ENCODE data around the gene TMPRSS4.

The TMPRSS4 gene

GRCh38 chr11:118136341-118136740 is 59.5 kb downstream of the TMPRSS4 start:
- H2AFZ ChIP-seq (ENCODE audit: low read length) = no peak overlapping the region
- TF ChIP-seq, protein P1, sequence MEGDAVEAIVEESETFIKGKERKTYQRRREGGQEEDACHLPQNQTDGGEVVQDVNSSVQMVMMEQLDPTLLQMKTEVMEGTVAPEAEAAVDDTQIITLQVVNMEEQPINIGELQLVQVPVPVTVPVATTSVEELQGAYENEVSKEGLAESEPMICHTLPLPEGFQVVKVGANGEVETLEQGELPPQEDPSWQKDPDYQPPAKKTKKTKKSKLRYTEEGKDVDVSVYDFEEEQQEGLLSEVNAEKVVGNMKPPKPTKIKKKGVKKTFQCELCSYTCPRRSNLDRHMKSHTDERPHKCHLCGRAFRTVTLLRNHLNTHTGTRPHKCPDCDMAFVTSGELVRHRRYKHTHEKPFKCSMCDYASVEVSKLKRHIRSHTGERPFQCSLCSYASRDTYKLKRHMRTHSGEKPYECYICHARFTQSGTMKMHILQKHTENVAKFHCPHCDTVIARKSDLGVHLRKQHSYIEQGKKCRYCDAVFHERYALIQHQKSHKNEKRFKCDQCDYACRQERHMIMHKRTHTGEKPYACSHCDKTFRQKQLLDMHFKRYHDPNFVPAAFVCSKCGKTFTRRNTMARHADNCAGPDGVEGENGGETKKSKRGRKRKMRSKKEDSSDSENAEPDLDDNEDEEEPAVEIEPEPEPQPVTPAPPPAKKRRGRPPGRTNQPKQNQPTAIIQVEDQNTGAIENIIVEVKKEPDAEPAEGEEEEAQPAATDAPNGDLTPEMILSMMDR (IDR thresholded peaks at IDR 0.05; ENCODE audit: low read length) = no peak
- no peak for TF ChIP-seq EZH2 (optimal IDR thresholded peaks at IDR 0.05; ENCODE audit: low read depth, low read length)
- no peak for TF ChIP-seq EZH2phosphoT487 (IDR thresholded peaks at IDR 0.05; ENCODE audit: low read length)

GRCh38 chr11:118136801-118137200 is 59.9 kb downstream of the TMPRSS4 start:
- no peak overlapping the region for H2AFZ ChIP-seq (ENCODE audit: low read length)
- TF ChIP-seq EZH2 (optimal IDR thresholded peaks at IDR 0.05; ENCODE audit: low read depth, low read length) = no peak
- TF ChIP-seq, protein P1 (IDR thresholded peaks at IDR 0.05; ENCODE audit: low read length) = no peak
- no peak for TF ChIP-seq EZH2phosphoT487 (IDR thresholded peaks at IDR 0.05; ENCODE audit: low read length)
- H3F3A ChIP-seq (ENCODE audit: insufficient read depth, low read length) = no peaks in the 10 kb centered on the region
- H3K9me2 ChIP-seq (replicated peaks; ENCODE audit: insufficient read depth, low read length) = no peaks in the 10 kb centered on the region
- H3K9me3 ChIP-seq (replicated peaks; ENCODE audit: insufficient read depth, low read length) = no peaks in the 10 kb centered on the region
- no peaks in the 10 kb centered on the region for H4K20me1 ChIP-seq (ENCODE audit: insufficient read depth, low read length)
- no peaks in the 10 kb centered on the region for H3K36me3 ChIP-seq (replicated peaks; ENCODE audit: insufficient read depth, low read length)
- no peak overlapping the region for H3K9ac ChIP-seq (ENCODE audit: low read length)
- H3K79me2 ChIP-seq (ENCODE audit: low read length) = no peaks in the 10 kb centered on the region
- H3K4me2 ChIP-seq (ENCODE audit: low read depth, low read length) = no peak overlapping the region
- no peak overlapping the region for H3K27ac ChIP-seq (ENCODE audit: low read length)
- DNase-seq = no peak
- H3K4me3 ChIP-seq (ENCODE audit: low read length) = no peak overlapping the region
- no peaks in the 10 kb centered on the region for H3K4me1 ChIP-seq (ENCODE audit: low read length)
- peaks cover 47% of the 10 kb centered on the region for H3K27me3 ChIP-seq (replicated peaks; ENCODE audit: insufficient read depth, low read length)

More at GRCh38 chr11:118136341-118136740, 59.5 kb downstream of the TMPRSS4 start:
- Histone ChIP-seq H3K9ac (ENCODE audit: low read length) (no peak overlapping the region), H3K36me3 (replicated peaks; ENCODE audit: insufficient read depth, low read length) (no peaks in the 10 kb centered on the region), H3K9me3 (replicated peaks; ENCODE audit: insufficient read depth, low read length) (no peaks in the 10 kb centered on the region), H3K4me2 (ENCODE audit: low read depth, low read length) (no peak overlapping the region), H3K27me3 (replicated peaks; ENCODE audit: insufficient read depth, low read length) (peaks cover 43% of the 10 kb centered on the region), H3K4me1 (ENCODE audit: low read length) (no peaks in the 10 kb centered on the region), H3K4me3 (ENCODE audit: low read length) (no peak overlapping the region), H3F3A (ENCODE audit: insufficient read depth, low read length) (no peaks in the 10 kb centered on the region), H4K20me1 (ENCODE audit: insufficient read depth, low read length) (no peaks in the 10 kb centered on the region), H3K9me2 (replicated peaks; ENCODE audit: insufficient read depth, low read length) (no peaks in the 10 kb centered on the region), H3K79me2 (ENCODE audit: low read length) (no peaks in the 10 kb centered on the region), H3K27ac (ENCODE audit: low read length) (no peak overlapping the region)
- no peak for DNase-seq

- peaks cover 68% of the 10 kb centered on the region for H3K27me3 ChIP-seq (replicated peaks; ENCODE audit: insufficient read depth, low read length)
- no peaks in the 10 kb centered on the region for H3K79me2 ChIP-seq (ENCODE audit: low read length)
- no peaks in the 10 kb centered on the region for H3F3A ChIP-seq (ENCODE audit: insufficient read depth, low read length)
- no peaks in the 10 kb centered on the region for H3K4me1 ChIP-seq (ENCODE audit: low read length)
- H3K4me2 ChIP-seq (ENCODE audit: low read depth, low read length) = no peak overlapping the region
- TF ChIP-seq, protein P1 (IDR thresholded peaks at IDR 0.05; ENCODE audit: low read length) = no peak
- TF ChIP-seq EZH2 (optimal IDR thresholded peaks at IDR 0.05; ENCODE audit: low read depth, low read length) (no peak), EZH2phosphoT487 (IDR thresholded peaks at IDR 0.05; ENCODE audit: low read length) (no peak)
- H2AFZ ChIP-seq (ENCODE audit: low read length) = no peak overlapping the region
- no peaks in the 10 kb centered on the region for H3K9me2 ChIP-seq (replicated peaks; ENCODE audit: insufficient read depth, low read length)
- H3K36me3 ChIP-seq (replicated peaks; ENCODE audit: insufficient read depth, low read length) = no peaks in the 10 kb centered on the region
- no peak for DNase-seq
- H3K9me3 ChIP-seq (replicated peaks; ENCODE audit: insufficient read depth, low read length) = no peaks in the 10 kb centered on the region
- H3K9ac ChIP-seq (ENCODE audit: low read length) = no peak overlapping the region
- H3K27ac ChIP-seq (ENCODE audit: low read length) = no peak overlapping the region
- no peaks in the 10 kb centered on the region for H4K20me1 ChIP-seq (ENCODE audit: insufficient read depth, low read length)
- H3K4me3 ChIP-seq (ENCODE audit: low read length) = no peak overlapping the region
Measured at GRCh38 chr11:118138839-118139420, 62.1 kb downstream of the TMPRSS4 start.
